NT2/D1 (cell line): ENCODE measurements around the gene SLC2A4RG.

Experiments used
- DNase-seq: peaks from one replicate; pipeline ENCODE4 v3.0.0-alpha.2; 2011; ENCODE audit warnings: low read depth, low spot score
- H3K27me3 ChIP-seq: 2 replicates; pipeline ENCODE4 v1.6.0; 2011; ENCODE audit warnings: mild to moderate bottlenecking; ENCODE audit not compliant: insufficient read length, insufficient read depth
- H3K36me3 ChIP-seq: 2 replicates; pipeline ENCODE4 v1.6.1; 2011; ENCODE audit warnings: mild to moderate bottlenecking, low read length, mixed read lengths; ENCODE audit not compliant: insufficient read depth, insufficient read length
- H3K4me1 ChIP-seq: 2 replicates; pipeline ENCODE4 v1.5.1; 2011; ENCODE audit not compliant: insufficient read depth, insufficient read length
- H3K4me3 ChIP-seq: 2 replicates; pipeline ENCODE4 v1.5.1; 2011; ENCODE audit warnings: low read depth; ENCODE audit not compliant: insufficient read length
- H3K9ac ChIP-seq: 2 replicates; pipeline ENCODE4 v1.6.0; 2011; ENCODE audit warnings: low read depth; ENCODE audit not compliant: insufficient read length
- H3K9me3 ChIP-seq: 2 replicates; pipeline ENCODE4 v1.5.1; 2011; ENCODE audit warnings: mild to moderate bottlenecking, low read length; ENCODE audit not compliant: insufficient read depth
- SUZ12 ChIP-seq: IDR thresholded peaks from 2 replicates; pipeline ENCODE4 v1.6.1; 2011; ENCODE audit not compliant: insufficient read length, insufficient read depth; ENCODE audit errors: extremely low read depth
- YY1 ChIP-seq: IDR thresholded peaks from 2 replicates; pipeline ENCODE4 v1.6.1; 2011; ENCODE audit not compliant: insufficient read length, insufficient read depth
- ZNF274 ChIP-seq: IDR thresholded peaks from 2 replicates; pipeline ENCODE4 v1.6.1; 2011; ENCODE audit warnings: mild to moderate bottlenecking, low read depth, low read length

The SLC2A4RG gene

DNA sequence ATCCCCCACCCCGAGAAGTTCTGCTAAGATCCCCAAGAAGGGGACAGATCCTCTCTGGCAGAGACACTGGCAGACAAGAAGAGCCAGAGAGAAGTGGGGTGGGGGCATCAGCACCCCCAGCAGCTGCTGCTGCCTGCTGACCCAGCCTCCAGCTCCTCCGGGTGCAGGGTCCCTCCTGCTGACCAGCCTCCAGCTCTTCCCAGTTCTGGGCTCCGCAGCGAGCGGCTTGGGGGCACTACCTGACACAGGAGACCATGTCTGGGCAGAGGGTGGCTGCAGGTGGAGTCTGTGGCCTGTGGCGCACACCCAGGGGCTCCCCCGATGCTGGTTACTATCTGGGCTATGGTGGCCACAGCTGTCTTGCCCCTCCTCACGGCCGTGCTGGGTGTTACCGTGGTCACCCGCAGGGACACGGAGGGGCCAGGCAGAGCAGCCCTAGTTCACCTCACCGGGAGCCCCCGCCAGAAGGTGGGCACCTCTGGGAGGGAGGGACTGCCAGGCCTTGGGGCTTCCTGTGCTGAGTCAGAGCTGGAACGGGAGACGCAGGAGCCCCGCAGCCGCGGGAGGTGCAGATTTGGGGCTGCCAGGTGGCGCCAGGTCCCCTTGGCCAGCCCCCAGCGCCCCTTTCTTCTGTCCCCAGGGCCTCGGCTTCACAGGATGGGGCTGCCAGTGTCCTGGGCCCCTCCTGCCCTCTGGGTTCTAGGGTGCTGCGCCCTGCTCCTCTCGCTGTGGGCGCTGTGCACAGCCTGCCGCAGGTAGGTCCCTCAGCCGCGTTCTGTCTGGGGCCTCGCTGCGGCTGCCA, 2.5 kb upstream of the SLC2A4RG start:
- Histone ChIP-seq H3K4me3 (no peak overlapping the region), H3K36me3 (peaks cover 68% of the 10 kb centered on the region), H3K9me3 (no peaks in the 10 kb centered on the region), H3K27me3 (no peaks in the 10 kb centered on the region), H3K4me1 (peaks cover 21% of the 10 kb centered on the region), H3K9ac (no peak overlapping the region)
- no peak for DNase-seq
- no peak for TF ChIP-seq ZNF274
- TF ChIP-seq SUZ12: no peak
- no peak for TF ChIP-seq YY1

DNA sequence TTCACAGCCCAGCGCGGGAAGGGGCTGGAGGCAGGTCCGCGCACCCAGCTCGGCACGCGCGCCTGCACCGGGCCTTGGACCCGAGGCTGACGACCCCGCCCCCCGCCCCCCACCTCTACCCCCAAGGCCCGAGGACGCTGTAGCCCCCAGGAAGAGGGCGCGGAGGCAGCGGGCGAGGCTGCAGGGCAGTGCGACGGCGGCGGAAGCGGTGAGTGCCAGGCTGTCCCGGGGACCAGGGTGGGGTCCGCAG, 2.0 kb upstream of the SLC2A4RG start:
- no peak for DNase-seq
- Histone ChIP-seq H3K27me3 (no peaks in the 10 kb centered on the region), H3K4me3 (no peak overlapping the region), H3K9me3 (no peaks in the 10 kb centered on the region), H3K9ac (no peak overlapping the region), H3K36me3 (peaks cover 70% of the 10 kb centered on the region), H3K4me1 (peaks cover 24% of the 10 kb centered on the region)
- TF ChIP-seq YY1 (no peak), ZNF274 (no peak), SUZ12 (no peak)

DNA sequence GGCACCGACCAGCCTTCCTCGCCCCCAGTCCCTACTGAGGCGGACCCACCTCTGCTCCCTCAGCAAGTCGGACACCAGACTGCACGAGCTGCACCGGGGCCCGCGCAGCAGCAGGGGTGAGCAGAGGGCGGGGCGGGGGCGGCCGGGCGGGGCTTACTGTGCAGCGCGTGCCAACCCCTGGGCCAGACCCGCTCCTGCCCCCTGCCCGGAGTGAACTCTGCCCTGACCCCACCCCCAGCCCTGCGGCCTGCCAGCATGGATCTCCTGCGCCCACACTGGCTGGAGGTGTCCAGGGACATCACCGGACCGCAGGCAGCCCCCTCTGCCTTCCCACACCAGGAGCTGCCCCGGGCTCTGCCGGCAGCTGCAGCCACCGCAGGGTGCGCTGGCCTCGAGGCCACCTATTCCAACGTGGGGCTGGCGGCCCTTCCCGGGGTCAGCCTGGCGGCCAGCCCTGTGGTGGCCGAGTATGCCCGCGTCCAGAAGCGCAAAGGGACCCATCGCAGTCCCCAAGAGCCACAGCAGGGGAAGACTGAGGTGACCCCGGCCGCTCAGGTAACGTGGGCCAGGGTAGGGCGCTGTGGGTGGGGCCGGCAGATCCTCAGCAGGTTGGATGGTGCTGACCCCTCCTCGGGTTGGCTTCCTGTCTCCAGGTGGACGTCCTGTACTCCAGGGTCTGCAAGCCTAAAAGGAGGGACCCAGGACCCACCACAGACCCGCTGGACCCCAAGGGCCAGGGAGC, 1.5 kb upstream of the SLC2A4RG start:
- peaks cover 71% of the 10 kb centered on the region for H3K36me3 ChIP-seq
- DNase-seq: no peak
- H3K27me3 ChIP-seq: no peaks in the 10 kb centered on the region
- H3K4me3 ChIP-seq: no peak overlapping the region
- TF ChIP-seq ZNF274 (no peak), SUZ12 (no peak), YY1 (no peak)
- no peaks in the 10 kb centered on the region for H3K9me3 ChIP-seq
- H3K9ac ChIP-seq: peak overlapping the region; percentile 72
- H3K4me1 ChIP-seq: peaks cover 26% of the 10 kb centered on the region

DNA sequence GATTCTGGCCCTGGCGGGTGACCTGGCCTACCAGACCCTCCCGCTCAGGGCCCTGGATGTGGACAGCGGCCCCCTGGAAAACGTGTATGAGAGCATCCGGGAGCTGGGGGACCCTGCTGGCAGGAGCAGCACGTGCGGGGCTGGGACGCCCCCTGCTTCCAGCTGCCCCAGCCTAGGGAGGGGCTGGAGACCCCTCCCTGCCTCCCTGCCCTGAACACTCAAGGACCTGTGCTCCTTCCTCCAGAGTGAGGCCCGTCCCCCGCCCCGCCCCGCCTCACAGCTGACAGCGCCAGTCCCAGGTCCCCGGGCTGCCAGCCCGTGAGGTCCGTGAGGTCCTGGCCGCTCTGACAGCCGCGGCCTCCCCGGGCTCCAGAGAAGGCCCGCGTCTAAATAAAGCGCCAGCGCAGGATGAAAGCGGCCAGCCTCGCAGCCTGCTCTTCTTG, 868 bp upstream of the SLC2A4RG start:
- no peaks in the 10 kb centered on the region for H3K9me3 ChIP-seq
- H3K36me3 ChIP-seq: peaks cover 71% of the 10 kb centered on the region
- TF ChIP-seq ZNF274 (no peak), SUZ12 (no peak), YY1 (no peak)
- peak overlapping the region; percentile 72 for H3K9ac ChIP-seq
- H3K4me3 ChIP-seq: no peak overlapping the region
- H3K27me3 ChIP-seq: no peaks in the 10 kb centered on the region
- DNase-seq: no peak
- peaks cover 31% of the 10 kb centered on the region for H3K4me1 ChIP-seq

DNA sequence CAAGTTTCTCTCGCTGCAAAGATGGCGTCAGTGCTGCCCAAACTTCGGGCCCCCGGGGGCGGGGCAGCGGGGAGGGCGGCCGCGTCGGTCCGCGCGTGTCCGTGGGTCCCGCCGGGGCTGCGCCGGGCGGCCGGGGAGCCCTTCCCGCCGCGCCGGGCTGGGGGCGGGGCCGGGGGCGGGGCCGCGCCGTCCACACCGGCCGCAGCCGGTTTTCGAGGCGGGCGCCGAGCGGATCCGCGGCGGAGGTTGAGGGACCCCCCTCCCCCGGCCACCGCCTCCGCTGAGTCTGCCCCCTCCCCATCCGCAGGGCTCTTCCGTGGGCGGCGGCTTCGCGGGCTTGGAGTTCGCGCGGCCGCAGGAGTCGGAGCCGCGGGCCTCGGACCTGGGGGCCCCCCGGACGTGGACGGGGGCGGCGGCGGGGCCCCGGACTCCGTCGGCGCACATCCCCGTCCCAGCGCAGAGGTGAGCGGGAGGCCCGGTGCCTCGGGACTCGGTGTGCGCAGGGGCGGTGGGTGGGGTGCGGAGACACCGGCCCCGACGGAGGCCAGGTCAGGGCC, 572 bp downstream of the SLC2A4RG start:
- Histone ChIP-seq H3K27me3 (no peaks in the 10 kb centered on the region), H3K4me1 (peaks cover 31% of the 10 kb centered on the region), H3K9me3 (no peaks in the 10 kb centered on the region), H3K36me3 (peaks cover 68% of the 10 kb centered on the region), H3K9ac (peak overlapping the region; percentile 97), H3K4me3 (peak overlapping the region; percentile 75)
- TF ChIP-seq YY1: no peak
- no peak for TF ChIP-seq SUZ12
- no peak for TF ChIP-seq ZNF274
- DNase-seq: no peak

DNA sequence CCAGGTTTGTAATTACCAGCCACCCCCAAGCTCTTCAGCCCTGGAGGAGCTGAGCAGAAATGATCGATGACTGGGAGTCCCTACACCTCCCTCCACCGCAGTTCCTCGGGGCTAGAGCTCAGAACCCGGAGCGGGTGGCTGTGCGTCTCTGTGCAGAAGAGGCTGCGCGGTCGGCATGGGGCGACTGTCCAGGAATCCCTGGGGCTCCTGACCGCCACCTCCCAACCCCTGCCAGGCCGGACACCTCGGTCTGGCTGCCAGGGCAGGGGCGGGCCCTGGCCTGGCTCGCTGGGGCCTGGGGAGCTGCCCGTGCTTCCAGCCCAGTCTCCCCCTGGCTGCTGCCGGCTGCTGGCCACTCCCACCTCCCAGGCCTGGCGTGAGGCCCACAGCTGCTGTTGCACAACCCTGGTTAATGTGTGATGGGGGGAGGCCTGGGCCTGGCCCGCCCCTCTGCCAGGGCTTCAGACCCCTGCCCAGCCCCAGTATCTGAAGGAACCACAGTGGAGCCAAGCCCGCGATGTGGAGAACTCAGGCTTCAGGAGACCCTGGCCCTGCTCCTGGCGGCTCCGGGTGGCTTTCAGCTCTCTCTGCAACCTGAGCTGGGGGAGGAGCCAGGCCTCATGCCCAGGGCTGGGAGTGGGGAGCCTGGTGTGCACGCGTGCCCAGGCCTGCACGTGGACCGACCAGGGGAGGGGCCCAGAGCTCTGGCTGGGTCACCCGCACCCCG, 1.2 kb downstream of the SLC2A4RG start:
- H3K4me1 ChIP-seq: peaks cover 35% of the 10 kb centered on the region
- peak overlapping the region; percentile 97 for H3K9ac ChIP-seq
- no peak for DNase-seq
- H3K4me3 ChIP-seq: peak overlapping the region; percentile 75
- TF ChIP-seq SUZ12 (no peak), YY1 (no peak), ZNF274 (no peak)
- peaks cover 68% of the 10 kb centered on the region for H3K36me3 ChIP-seq
- no peaks in the 10 kb centered on the region for H3K9me3 ChIP-seq
- H3K27me3 ChIP-seq: no peaks in the 10 kb centered on the region

DNA sequence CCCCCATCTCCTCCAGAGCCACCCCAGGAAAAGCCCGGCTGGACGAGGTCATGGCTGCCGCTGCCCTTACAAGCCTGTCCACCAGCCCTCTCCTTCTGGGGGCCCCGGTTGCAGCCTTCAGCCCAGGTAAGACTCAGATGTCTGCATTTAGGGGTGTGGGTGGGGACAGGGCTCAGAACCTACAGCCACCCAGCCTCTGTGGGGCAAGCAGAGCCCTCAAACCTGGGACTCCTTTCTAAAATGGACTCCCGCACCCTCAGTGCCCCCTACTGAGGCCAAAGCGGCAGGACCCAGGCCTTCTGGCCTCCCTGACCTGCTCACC, 1.7 kb downstream of the SLC2A4RG start:
- no peaks in the 10 kb centered on the region for H3K9me3 ChIP-seq
- H3K4me3 ChIP-seq: peak overlapping the region; percentile 75
- no peaks in the 10 kb centered on the region for H3K27me3 ChIP-seq
- TF ChIP-seq SUZ12 (no peak), YY1 (no peak), ZNF274 (no peak)
- no peak for DNase-seq
- H3K9ac ChIP-seq: peak overlapping the region; percentile 97
- peaks cover 35% of the 10 kb centered on the region for H3K4me1 ChIP-seq
- H3K36me3 ChIP-seq: peaks cover 66% of the 10 kb centered on the region
